Endothelial cell of umbilical vein (primary cell): ENCODE results near the gene PDCD1LG2. TPM values are rescaled to one million over a fixed set of nuclear protein-coding genes. Genes with fewer than 3 reads are reported as not detected.

ENCODE experiments used
- BruUV-seq: library from RNA; stranded (reverse); fragments of 400-500 nt; replicated peaks from 2 replicates; lab custom pipeline; 2021; lab: Mats Ljungman, UMichigan
- CTCF ChIA-PET: fragments of 300-600, 350-600 bp; sonication (Branson Sonifier 250); formaldehyde crosslinking; loops from one replicate; lab custom pipeline; 2021; ENCODE audit warnings: antibody characterized with exemption, inconsistent platforms; lab: Charles Lee
- POLR2A ChIA-PET: fragments of 300-600, 350-600 bp; sonication (Branson Sonifier 250); formaldehyde crosslinking; loops from one replicate; lab custom pipeline; 2021; ENCODE audit warnings: antibody characterized with exemption, inconsistent platforms; lab: Charles Lee
- DNase-seq: peaks from one replicate; pipeline ENCODE4 v3.0.0-alpha.2; 2011; ENCODE audit warnings: low read depth, low spot score
- FAIRE-seq: peaks from 2 replicates; lab custom pipeline; 2011; peaks lifted over from hg19 to GRCh38; lab: Jason Lieb, UNC
- H2AFZ ChIP-seq: 2 replicates; pipeline ENCODE4 v1.6.0; 2012; ENCODE audit warnings: low read depth, low read length, control low read depth, inconsistent platforms
- H3K27ac ChIP-seq: 2 replicates; pipeline ENCODE4 v1.5.1; 2011; ENCODE audit warnings: low read depth, mild to moderate bottlenecking, control low read depth, low read length, moderate library complexity; ENCODE audit not compliant: insufficient read depth
- H3K27me3 ChIP-seq, 2 experiments: 2 replicates each; pipeline versions ENCODE4 v1.6.0 to v1.6.1; 2011; ENCODE audit warnings: low read length in 2 of 2, mixed read lengths in 1 of 2; ENCODE audit not compliant: control insufficient read depth in 2 of 2, insufficient read depth in 2 of 2
- H3K36me3 ChIP-seq, 2 experiments: 2 replicates in 1 of 2; 3 replicates in 1 of 2; pipeline ENCODE4 v1.5.1; 2011; ENCODE audit warnings: low read length in 2 of 2, mild to moderate bottlenecking in 1 of 2, moderate library complexity in 1 of 2; ENCODE audit not compliant: control insufficient read depth in 2 of 2, insufficient read depth in 2 of 2; ENCODE audit errors: extremely low read depth in 1 of 2
- H3K4me1 ChIP-seq: 3 replicates; pipeline ENCODE4 v1.5.1; 2011; ENCODE audit warnings: mild to moderate bottlenecking, low read length; ENCODE audit not compliant: control insufficient read depth, insufficient read depth; ENCODE audit errors: extremely low read depth
- H3K4me2 ChIP-seq: 2 replicates; pipeline ENCODE4 v1.6.1; 2011; ENCODE audit warnings: low read length, control low read depth, mixed read lengths; ENCODE audit not compliant: insufficient read depth
- H3K4me3 ChIP-seq, 3 experiments: fragments of 200-600 bp in 1 of 3; sonication (generic), shearing (Covaris generic) in 1 of 3; replicated peaks in 1 of 3; 2 replicates each; pipeline ENCODE4 v1.5.1; 2011 to 2016; ENCODE audit warnings: control low read depth in 3 of 3, low read length in 3 of 3, mild to moderate bottlenecking in 2 of 3, inconsistent platforms in 1 of 3, low read depth in 1 of 3, moderate library complexity in 1 of 3; ENCODE audit not compliant: insufficient read depth in 1 of 3
- H3K79me2 ChIP-seq: 2 replicates; pipeline ENCODE4 v1.6.0; 2012; ENCODE audit warnings: low read length, inconsistent platforms; ENCODE audit not compliant: control insufficient read depth, insufficient read depth
- H3K9ac ChIP-seq: replicated peaks from 2 replicates; pipeline ENCODE3; 2011; ENCODE audit warnings: low read length, control low read depth; ENCODE audit not compliant: insufficient read depth; ENCODE audit errors: extremely low read depth
- H3K9me1 ChIP-seq: replicated peaks from 3 replicates; pipeline ENCODE4 v1.6.0; 2011; ENCODE audit warnings: mild to moderate bottlenecking, low read length; ENCODE audit not compliant: control insufficient read depth, insufficient read depth; ENCODE audit errors: extremely low read depth
- H3K9me3 ChIP-seq: replicated peaks from 2 replicates; pipeline ENCODE4 v1.5.1; 2012; ENCODE audit warnings: low read length, inconsistent platforms; ENCODE audit not compliant: control insufficient read depth, insufficient read depth
- H4K20me1 ChIP-seq: replicated peaks from 2 replicates; pipeline ENCODE3; 2011; ENCODE audit warnings: mild to moderate bottlenecking, low read length; ENCODE audit not compliant: control insufficient read depth, insufficient read depth; ENCODE audit errors: extremely low read depth
- CTCF ChIP-seq, 2 donors: IDR thresholded peaks; 1 replicate in 1 of 2; 2 replicates in 1 of 2; pipeline ENCODE4 v1.5.1; 2011; ENCODE audit warnings: low read length in 2 of 2, mild to moderate bottlenecking in 2 of 2, moderate library complexity in 2 of 2, control low read depth in 1 of 2, inconsistent platforms in 1 of 2, low read depth in 1 of 2; ENCODE audit not compliant: insufficient read depth in 1 of 2; ENCODE audit errors: extremely low read depth in 1 of 2
- GATA2 ChIP-seq: IDR thresholded peaks from 2 replicates; pipeline ENCODE4 v1.7.0; 2011; ENCODE audit warnings: low read depth, mild to moderate bottlenecking, moderate library complexity, mixed read lengths, low read length; ENCODE audit not compliant: insufficient read length, insufficient read depth
- MAX ChIP-seq: IDR thresholded peaks from 2 replicates; pipeline ENCODE4 v1.6.1; 2011; ENCODE audit not compliant: insufficient read depth, insufficient read length
- MYC ChIP-seq: IDR thresholded peaks from one replicate; pipeline ENCODE4 v1.6.1; 2011; ENCODE audit warnings: mild to moderate bottlenecking, low read depth, low read length
- POLR2A ChIP-seq: IDR thresholded peaks from 2 replicates; pipeline ENCODE4 v1.6.1; 2012; ENCODE audit warnings: low read depth, mild to moderate bottlenecking, control low read depth, low read length
- POLR2AphosphoS5 ChIP-seq: IDR thresholded peaks from 2 replicates; pipeline ENCODE4 v1.6.1; 2012; ENCODE audit warnings: low read depth, mild to moderate bottlenecking, control low read depth, low read length, moderate library complexity; ENCODE audit not compliant: insufficient read depth
- dilution Hi-C: fragments of 300-500 bp; cut with MboI; formaldehyde crosslinking; loops from one replicate; pipeline ENCODE4 v1.15.0; 2019; ENCODE audit warnings: low sequenced_read_pairs; ENCODE audit not compliant: extremely low pct_ligation_motif_present
- intact Hi-C: fragments of 100-400 bp; cut with micrococcal nuclease; formaldehyde crosslinking; loops from one replicate; pipeline ENCODE4 v1.10.0; 2022
- polyA plus RNA-seq, 4 experiments: library from polyadenylated mRNA; depleted of rRNA in 3 of 4; stranded (reverse) in 3 of 4; unstranded in 1 of 4; fragments of >200 nt; gene quantifications; 2 replicates each; pipeline versions ENCODE4 v1.2.1 to v1.2.3, GENCODE V29; 2011 to 2012; ENCODE audit warnings: missing spikeins in 1 of 4
- total RNA-seq: library from RNA; stranded (reverse); gene quantifications from 2 replicates; pipeline ENCODE4 v1.2.3, GENCODE V29; 2021

PDCD1LG2 gene
- total and polyA plus RNA-seq, 2 donors (not counting 3 experiments of a cell fraction or from before 2014, with no cell fraction given) = 7.9 to 9.5 TPM

GRCh38 chr9:5575000-5575399 lies 64.7 kb downstream of the PDCD1LG2 start:
- intact Hi-C loops = no loop called here
- ChIA-PET CTCF (interaction anchor here (0.6 to 1.5 kb wide), 4 partner anchors 8 to 125 kb away, joined by 3 to 4 read pairs (median 3); partner anchors contain the start of gene CD274), POLR2A (no interaction called here)
- Histone ChIP-seq H3K9me1 (no peaks in the 10 kb centered on the region), H3K9ac (no peak overlapping the region), H3K4me3 (no peak overlapping the region), H3K9me3 (no peaks in the 10 kb centered on the region), H3K4me1 (peaks cover 9% of the 10 kb centered on the region), H3K27me3 (no peaks in the 10 kb centered on the region), H4K20me1 (no peaks in the 10 kb centered on the region), H3K4me2 (no peak overlapping the region), H3K36me3 (no peaks in the 10 kb centered on the region), H3K79me2 (no peaks in the 10 kb centered on the region), H2AFZ (no peak overlapping the region), H3K27ac (no peak overlapping the region)
- DNase-seq = no peak
- no peak for FAIRE-seq
- TF ChIP-seq MAX = no peak
- TF ChIP-seq POLR2A = no peak
- TF ChIP-seq CTCF (IDR thresholded peaks at IDR 0.05; ENCODE audit: extremely low read depth in 1 of 2, insufficient read depth in 1 of 2, low read depth in 1 of 2, low read length in 2 of 2) = no peak
- TF ChIP-seq POLR2AphosphoS5 = no peak
- no peak for TF ChIP-seq MYC
- no peak for TF ChIP-seq GATA2
- dilution Hi-C loops = no loop called here
- BruUV-seq = no TSS peak

GRCh38 chr9:5577225-5577624 lies 66.9 kb downstream of the PDCD1LG2 start:
- dilution Hi-C loops (no loop called here), intact Hi-C loops (no loop called here)
- CTCF ChIA-PET = no interaction called here
- no peak for DNase-seq
- no peaks in the 10 kb centered on the region for H3K27me3 ChIP-seq
- H3K36me3 ChIP-seq = no peaks in the 10 kb centered on the region
- BruUV-seq = no TSS peak
- H4K20me1 ChIP-seq = no peaks in the 10 kb centered on the region
- no peak overlapping the region for H3K4me3 ChIP-seq
- no peaks in the 10 kb centered on the region for H3K79me2 ChIP-seq
- no peaks in the 10 kb centered on the region for H3K9me3 ChIP-seq
- H3K4me2 ChIP-seq = no peak overlapping the region
- no peak overlapping the region for H3K27ac ChIP-seq
- no peaks in the 10 kb centered on the region for H3K9me1 ChIP-seq
- H3K4me1 ChIP-seq = peaks cover 9% of the 10 kb centered on the region
- H2AFZ ChIP-seq = no peak overlapping the region
- TF ChIP-seq POLR2A = no peak
- no peak for FAIRE-seq
- POLR2A ChIA-PET = no interaction called here
- no peak overlapping the region for H3K9ac ChIP-seq
